HepG2 (cell line): Measurements from ENCODE around the gene EBF4. TPM values are rescaled to one million over a fixed set of nuclear protein-coding genes. Genes with fewer than 3 reads are reported as not detected.

Experiments used
- ATAC-seq: fragments of 200-7000 bp; cut with Tn5 transposase; 3 replicates; pipeline ENCODE4 v1.9.1; 2020; ENCODE audit warnings: mild to moderate bottlenecking, moderate library complexity
- BruUV-seq: library from RNA; stranded (reverse); fragments of 400-500 nt; replicated peaks from 2 replicates; lab custom pipeline; 2021; lab: Mats Ljungman, UMichigan
- CTCF ChIA-PET: fragments of 300-600 bp; formaldehyde crosslinking; extraction: SDS; loops from one replicate; lab custom pipeline; 2021; ENCODE audit warnings: low total read pairs, inconsistent platforms, low intra/inter-chr PET ratio; lab: Yijun Ruan, JAX
- POLR2A ChIA-PET: fragments of 350-600 bp; sonication (Branson Sonifier 250); formaldehyde crosslinking; loops from one replicate; lab custom pipeline; 2020; ENCODE audit warnings: antibody characterized with exemption, inconsistent platforms; lab: Yijun Ruan, JAX
- DNase-seq: peaks from one replicate; pipeline ENCODE4 v3.0.0-alpha.2; 2015; ENCODE audit warnings: low spot score
- FAIRE-seq: peaks from 3 replicates; lab custom pipeline; 2011; peaks lifted over from hg19 to GRCh38; lab: Jason Lieb, UNC
- H2AFZ ChIP-seq: one replicate; pipeline ENCODE4 v1.6.1; 2011; ENCODE audit warnings: low read length, inconsistent platforms
- H3K27ac ChIP-seq: fragments of 300-600 bp; 3 replicates; pipeline ENCODE4 v1.8.0; 2011; ENCODE audit warnings: mixed run types, mild to moderate bottlenecking, mixed read lengths, low read length, inconsistent platforms; ENCODE audit not compliant: insufficient read depth; ENCODE audit errors: extremely low read length
- H3K27me3 ChIP-seq, 2 experiments: fragments of 200-600 bp in 1 of 2; 2 replicates in 1 of 2; 3 replicates in 1 of 2; pipeline versions ENCODE4 v1.6.0 to v1.8.0; 2011; ENCODE audit warnings: low read length in 2 of 2, mild to moderate bottlenecking in 2 of 2, moderate library complexity in 2 of 2, inconsistent platforms in 1 of 2; ENCODE audit not compliant: insufficient read depth in 2 of 2, control insufficient read depth in 1 of 2
- H3K36me3 ChIP-seq, 2 experiments: fragments of 200-600 bp in 1 of 2; replicated peaks in 1 of 2; 2 replicates in 1 of 2; 3 replicates in 1 of 2; pipeline versions ENCODE4 v1.5.1 to v1.8.0; 2011; ENCODE audit warnings: low read length in 2 of 2, inconsistent platforms in 1 of 2; ENCODE audit not compliant: insufficient read depth in 2 of 2, control insufficient read depth in 1 of 2
- H3K4me1 ChIP-seq: 2 replicates; pipeline ENCODE4 v1.5.1; 2012; ENCODE audit warnings: low read length, inconsistent platforms; ENCODE audit not compliant: insufficient read depth
- H3K4me2 ChIP-seq: 2 replicates; pipeline ENCODE4 v1.6.0; 2011; ENCODE audit warnings: low read depth, low read length, inconsistent platforms
- H3K4me3 ChIP-seq, 3 experiments: fragments of 200-600 bp in 1 of 3; sonication (generic), shearing (Covaris generic) in 1 of 3; replicated peaks in 1 of 3; 2 replicates each; pipeline ENCODE4 v1.5.1; 2011 to 2016; ENCODE audit warnings: low read length in 3 of 3, inconsistent platforms in 2 of 3, low read depth in 2 of 3, mild to moderate bottlenecking in 2 of 3, control low read depth in 1 of 3, mixed read lengths in 1 of 3; ENCODE audit not compliant: insufficient read depth in 1 of 3
- H3K79me2 ChIP-seq: one replicate; pipeline ENCODE4 v1.6.1; 2011; ENCODE audit warnings: low read length, inconsistent platforms; ENCODE audit not compliant: insufficient read depth
- H3K9ac ChIP-seq: 2 replicates; pipeline ENCODE4 v1.6.0; 2011; ENCODE audit warnings: mild to moderate bottlenecking, low read depth, low read length, inconsistent platforms; ENCODE audit not compliant: insufficient read depth
- H3K9me3 ChIP-seq: 2 replicates; pipeline ENCODE4 v1.5.1; 2012; ENCODE audit warnings: mild to moderate bottlenecking, low read length
- H4K20me1 ChIP-seq: 2 replicates; pipeline ENCODE4 v1.6.0; 2011; ENCODE audit warnings: inconsistent platforms, mild to moderate bottlenecking, low read length, moderate library complexity; ENCODE audit not compliant: insufficient read depth
- AKAP8 ChIP-seq: sonication (generic); formaldehyde crosslinking; IDR thresholded peaks from 2 replicates; pipeline ENCODE4 v1.5.1; 2020; ENCODE audit warnings: mild to moderate bottlenecking, missing genetic modification reagents
- BCL3 ChIP-seq: sonication (generic); formaldehyde crosslinking; IDR thresholded peaks from 2 replicates; pipeline ENCODE4 v1.5.1; 2020; ENCODE audit warnings: mild to moderate bottlenecking, missing genetic modification reagents, moderate library complexity
- JDP2 ChIP-seq: sonication (generic); formaldehyde crosslinking; IDR thresholded peaks from 2 replicates; pipeline ENCODE4 v1.8.1; 2022; ENCODE audit warnings: missing genetic modification reagents, borderline replicate concordance
- KDM2A ChIP-seq: sonication (generic); formaldehyde crosslinking; IDR thresholded peaks from 2 replicates; pipeline ENCODE4 v1.4.0; 2020; ENCODE audit warnings: low read depth, missing genetic modification reagents, borderline replicate concordance
- MEF2D ChIP-seq: sonication (generic); formaldehyde crosslinking; IDR thresholded peaks from 2 replicates; pipeline ENCODE4 v1.5.1; 2020; ENCODE audit warnings: mild to moderate bottlenecking, missing genetic modification reagents
- MXD1 ChIP-seq: sonication (generic); formaldehyde crosslinking; IDR thresholded peaks from 2 replicates; pipeline ENCODE4 v1.4.0; 2020; ENCODE audit warnings: mild to moderate bottlenecking, missing genetic modification reagents
- NFIB ChIP-seq: sonication (generic); formaldehyde crosslinking; IDR thresholded peaks from 2 replicates; pipeline ENCODE4 v1.9.0; 2021; ENCODE audit warnings: missing genetic modification reagents, mild to moderate bottlenecking, borderline replicate concordance
- PAF1 ChIP-seq: IDR thresholded peaks from 2 replicates; pipeline ENCODE4 v1.6.1; 2016; ENCODE audit warnings: missing genetic modification reagents, missing compliant biosample characterization
- RBAK ChIP-seq: sonication (generic); formaldehyde crosslinking; IDR thresholded peaks from 2 replicates; pipeline ENCODE4 v1.5.1; 2020; ENCODE audit warnings: mild to moderate bottlenecking, missing genetic modification reagents
- REST ChIP-seq, 2 experiments: IDR thresholded peaks; 2 replicates each; pipeline ENCODE4 v1.6.1; 2011 to 2012; ENCODE audit warnings: low read length in 2 of 2, borderline replicate concordance in 1 of 2, low read depth in 1 of 2, mild to moderate bottlenecking in 1 of 2, moderate library complexity in 1 of 2
- RORA ChIP-seq: sonication (generic); formaldehyde crosslinking; IDR thresholded peaks from 2 replicates; pipeline ENCODE4 v1.5.0; 2020; ENCODE audit warnings: mild to moderate bottlenecking, missing genetic modification reagents, moderate library complexity
- SMARCC2 ChIP-seq: fragments of 450-650 bp; IDR thresholded peaks from 2 replicates; pipeline ENCODE4 v1.6.1; 2017; ENCODE audit warnings: antibody characterized with exemption, mild to moderate bottlenecking
- SP1 ChIP-seq, 2 experiments: fragments of 450-650 bp in 1 of 2; sonication (generic) in 1 of 2; formaldehyde crosslinking in 1 of 2; IDR thresholded peaks; 2 replicates each; pipeline versions ENCODE4 v1.4.0 to v1.6.1; 2016 to 2020; ENCODE audit warnings: missing genetic modification reagents in 1 of 2
- TCF7L2 ChIP-seq: IDR thresholded peaks from 2 replicates; pipeline ENCODE4 v1.6.1; 2011; ENCODE audit warnings: mild to moderate bottlenecking, low read depth, low read length, moderate library complexity
- ZNF44 ChIP-seq: sonication (generic); formaldehyde crosslinking; IDR thresholded peaks from 2 replicates; pipeline ENCODE4 v1.5.1; 2020; ENCODE audit warnings: mild to moderate bottlenecking, missing genetic modification reagents
- ZNF572 ChIP-seq: sonication (generic); formaldehyde crosslinking; IDR thresholded peaks from 2 replicates; pipeline ENCODE4 v1.5.1; 2020; ENCODE audit warnings: mild to moderate bottlenecking, missing genetic modification reagents
- ZNF709 ChIP-seq: sonication (generic); formaldehyde crosslinking; IDR thresholded peaks from 2 replicates; pipeline ENCODE4 v1.5.0; 2020; ENCODE audit warnings: mild to moderate bottlenecking, missing genetic modification reagents
- ZNF777 ChIP-seq: sonication (generic); formaldehyde crosslinking; IDR thresholded peaks from 2 replicates; pipeline ENCODE4 v1.4.0; 2020; ENCODE audit warnings: missing genetic modification reagents
- WGBS: methylation state at CpG from one replicate; pipeline ENCODE4 v1.1.6; 2017; ENCODE audit warnings: low lambda C conversion rate; 5-methylcytosine and 5-hydroxymethylcytosine counted together
- in situ Hi-C: cut with HindIII; loops from 2 replicates; pipeline ENCODE4 v1.10.0; 2017; ENCODE audit warnings: low pct_unique_long_range_greater_than_20kb; ENCODE audit not compliant: extremely low pct_ligation_motif_present
- intact Hi-C: fragments of 100-400 bp; cut with micrococcal nuclease; formaldehyde crosslinking; loops from one replicate; pipeline ENCODE4 v1.10.0; 2022; ENCODE audit not compliant: unreplicated experiment
- polyA plus RNA-seq, 8 experiments: library from polyadenylated mRNA; depleted of rRNA in 3 of 8; stranded (reverse) in 7 of 8; unstranded in 1 of 8; fragments of >200 nt; fragmentation: Illumina TruSeq in 4 of 8; extraction: Trizol in 4 of 8; gene quantifications; 2 replicates each; pipeline versions ENCODE4 v1.2.1 to v1.2.3, GENCODE V29; 2011 to 2016; ENCODE audit warnings: low read depth in 4 of 8, missing spikeins in 1 of 8, mixed read lengths in 1 of 8; ENCODE audit not compliant: insufficient read depth in 1 of 8
- total RNA-seq, 5 experiments: library from RNA; depleted of rRNA; stranded (reverse); fragments of >200 nt; fragmentation: Illumina TruSeq; extraction: Trizol; gene quantifications; 2 replicates each; pipeline ENCODE4 v1.2.3, GENCODE V29; 2016; ENCODE audit warnings: low read depth in 1 of 5

The EBF4 gene
- total and polyA plus RNA-seq, 2 of the 13 experiments (the other 11 are each of a cell fraction or from before 2014, with no cell fraction given) = 0.84 to 2.2 TPM

GRCh38 chr20:2763186-2763585 is 70.6 kb downstream of the EBF4 start:
- 16% methylated on average over 5 of the region's 5 CpGs for WGBS
- Histone ChIP-seq H3K4me3 (no peak overlapping the region), H3K79me2 (no peaks in the 10 kb centered on the region), H4K20me1 (no peaks in the 10 kb centered on the region), H3K9ac (no peak overlapping the region), H2AFZ (no peak overlapping the region), H3K4me1 (no peaks in the 10 kb centered on the region), H3K4me2 (no peak overlapping the region), H3K36me3 (no peaks in the 10 kb centered on the region), H3K9me3 (no peaks in the 10 kb centered on the region), H3K27ac (no peak overlapping the region), H3K27me3 (peaks cover 18 to 67% of the 10 kb centered on the region in 2 experiments)
- intact Hi-C loops = no loop called here
- TF ChIP-seq REST (IDR thresholded peaks at IDR 0.05; ENCODE audit: borderline replicate concordance in 1 of 2, low read depth in 1 of 2, low read length in 2 of 2) = no peak
- no peak for TF ChIP-seq PAF1 (CRISPR knock-in tag)
- TF ChIP-seq MXD1 (CRISPR knock-in tag) = no peak
- TF ChIP-seq ZNF44 (CRISPR knock-in tag) = no peak
- no peak for TF ChIP-seq ZNF572 (CRISPR knock-in tag)
- no peak for TF ChIP-seq RBAK (CRISPR knock-in tag)
- TF ChIP-seq BCL3 (CRISPR knock-in tag) = no peak
- TF ChIP-seq RORA (CRISPR knock-in tag) = no peak
- no peak for TF ChIP-seq JDP2 (CRISPR knock-in tag)
- no peak for TF ChIP-seq TCF7L2
- no peak for TF ChIP-seq KDM2A
- no peak for TF ChIP-seq AKAP8 (CRISPR knock-in tag)
- TF ChIP-seq ZNF709 (CRISPR knock-in tag) = no peak
- no peak for TF ChIP-seq MEF2D
- no peak for TF ChIP-seq SP1 (IDR thresholded peaks at IDR 0.05)
- no peak for TF ChIP-seq SP1 (CRISPR knock-in tag; IDR thresholded peaks at IDR 0.05)
- no peak for TF ChIP-seq NFIB
- no peak for TF ChIP-seq SMARCC2
- TF ChIP-seq ZNF777 (CRISPR knock-in tag) = no peak
- POLR2A ChIA-PET = no interaction called here
- ATAC-seq = no peak
- CTCF ChIA-PET = no interaction called here
- FAIRE-seq = no peak
- no TSS peak for BruUV-seq
- in situ Hi-C loops = no loop called here
- no peak for DNase-seq
